NCI-H187 treated with DMSO at 0.1 percent for 48 hours (cell line): ENCODE measurements around the gene SMTN.

ENCODE experiments used
- DNase-seq: peaks from one replicate; lab custom pipeline; 2025; lab: John Stamatoyannopoulos, UW

Gene SMTN

DNA sequence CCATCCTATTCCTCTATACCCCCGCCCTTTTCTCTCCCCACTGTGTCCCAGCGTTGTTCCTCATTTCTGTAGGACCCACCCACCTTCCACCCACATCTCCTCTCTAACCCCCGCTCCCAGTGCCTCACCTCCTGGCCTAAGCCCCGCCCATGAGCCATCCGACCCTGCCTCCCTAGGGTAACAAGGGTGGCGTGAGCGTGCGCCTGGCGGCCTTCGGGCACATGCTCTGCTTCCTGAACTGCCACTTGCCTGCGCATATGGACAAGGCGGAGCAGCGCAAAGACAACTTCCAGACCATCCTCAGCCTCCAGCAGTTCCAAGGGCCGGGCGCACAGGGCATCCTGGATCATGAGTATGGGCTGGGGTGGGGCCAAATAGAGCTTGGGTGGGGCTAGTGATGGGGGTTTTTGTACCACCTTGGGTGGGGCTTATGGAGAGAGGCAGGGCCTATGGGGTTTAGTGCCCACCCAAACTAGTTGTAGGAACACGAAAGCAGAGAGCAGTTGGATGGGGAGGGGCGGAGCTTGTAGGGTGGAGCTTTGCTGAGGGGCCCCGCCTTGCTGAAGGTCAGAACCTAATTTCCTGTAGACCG is 46.2 kb downstream of the SMTN start:
- DNase-seq: no peak

DNA sequence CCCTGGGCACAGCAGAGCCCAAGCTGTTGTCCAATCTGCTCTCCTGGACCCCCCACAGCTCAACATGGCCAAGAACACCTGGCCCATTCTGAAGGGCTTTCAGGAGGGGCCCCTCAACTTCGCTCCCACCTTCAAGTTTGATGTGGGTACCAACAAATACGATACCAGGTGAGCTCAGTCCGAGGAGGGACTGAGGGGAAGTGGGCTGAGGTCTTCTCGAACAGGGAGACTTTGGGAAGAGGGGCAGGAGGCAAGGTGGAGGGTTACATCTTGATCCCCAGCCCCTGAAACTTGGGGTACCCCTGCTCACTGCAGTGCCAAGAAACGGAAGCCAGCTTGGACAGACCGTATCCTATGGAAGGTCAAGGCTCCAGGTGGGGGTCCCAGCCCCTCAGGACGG is 47.0 kb downstream of the SMTN start:
- no peak for DNase-seq

DNA sequence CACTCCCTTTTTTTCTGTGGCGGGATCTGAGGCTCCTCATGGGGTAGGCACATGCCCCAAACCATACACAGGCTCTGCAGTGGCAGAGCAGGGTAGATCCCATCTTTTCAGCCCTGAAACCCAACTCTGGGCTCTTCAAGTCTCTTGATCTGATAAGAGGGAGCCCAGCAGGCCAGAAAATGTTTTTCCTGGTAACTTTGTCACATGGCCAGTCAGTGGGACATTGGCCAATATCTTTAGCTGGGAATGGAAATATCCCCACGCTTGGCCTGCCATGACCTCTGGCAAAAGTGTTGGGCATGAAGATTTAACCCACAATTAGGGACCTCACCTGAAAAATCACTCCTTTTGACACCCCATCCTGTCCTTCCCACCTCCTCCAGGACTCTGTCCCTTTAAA is 49.8 kb downstream of the SMTN start:
- no peak for DNase-seq

DNA sequence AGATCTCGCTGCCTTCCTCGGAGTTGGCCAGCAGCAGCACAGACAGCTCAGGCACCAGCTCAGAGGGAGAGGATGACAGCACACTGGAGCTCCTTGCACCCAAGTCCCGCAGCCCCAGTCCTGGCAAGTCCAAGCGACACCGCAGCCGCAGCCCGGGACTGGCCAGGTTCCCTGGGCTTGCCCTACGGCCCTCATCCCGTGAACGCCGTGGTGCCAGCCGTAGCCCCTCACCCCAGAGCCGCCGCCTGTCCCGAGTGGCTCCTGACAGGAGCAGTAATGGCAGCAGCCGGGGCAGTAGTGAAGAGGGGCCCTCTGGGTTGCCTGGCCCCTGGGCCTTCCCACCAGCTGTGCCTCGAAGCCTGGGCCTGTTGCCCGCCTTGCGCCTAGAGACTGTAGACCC is 52.8 kb downstream of the SMTN start:
- DNase-seq: no peak

DNA sequence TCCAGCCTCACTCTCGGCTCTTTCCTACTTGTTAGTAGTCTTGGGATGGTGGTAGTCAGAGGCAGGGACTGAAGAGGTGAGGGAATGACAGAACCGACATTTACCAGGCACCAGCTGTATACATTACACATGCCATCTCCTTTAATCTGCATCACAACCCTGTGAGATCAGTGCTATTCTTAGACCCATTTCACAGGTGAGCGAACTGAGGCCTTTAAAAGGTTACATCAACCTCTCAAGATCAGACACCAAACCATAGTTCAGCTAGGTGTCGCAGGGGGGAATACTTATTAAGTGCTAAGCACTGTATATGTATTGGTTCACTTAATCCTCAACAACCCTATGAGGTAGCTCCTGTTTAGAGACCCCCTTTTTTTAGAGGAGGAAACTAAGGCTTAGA is 53.6 kb downstream of the SMTN start:
- no peak for DNase-seq

DNA sequence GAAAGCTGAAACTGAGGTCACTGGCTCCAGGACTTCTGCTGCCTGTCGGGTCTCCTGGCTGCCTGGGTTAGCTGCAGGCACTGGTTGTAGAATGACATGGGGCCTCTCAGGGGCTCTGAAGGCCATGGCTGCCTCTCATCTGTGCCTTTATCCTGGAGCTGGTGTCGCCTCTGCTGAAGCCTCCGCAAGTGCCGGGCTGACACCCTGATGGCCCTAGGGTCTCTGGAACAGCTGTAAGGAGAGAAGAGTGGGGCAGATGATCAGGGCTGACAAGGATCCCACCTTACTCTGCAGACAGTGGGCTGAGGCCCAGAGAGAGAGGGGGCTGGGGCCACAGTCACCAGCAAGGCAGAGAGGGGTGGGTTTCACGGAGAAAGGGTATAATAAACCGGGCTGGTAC is 54.6 kb downstream of the SMTN start:
- DNase-seq: no peak

DNA sequence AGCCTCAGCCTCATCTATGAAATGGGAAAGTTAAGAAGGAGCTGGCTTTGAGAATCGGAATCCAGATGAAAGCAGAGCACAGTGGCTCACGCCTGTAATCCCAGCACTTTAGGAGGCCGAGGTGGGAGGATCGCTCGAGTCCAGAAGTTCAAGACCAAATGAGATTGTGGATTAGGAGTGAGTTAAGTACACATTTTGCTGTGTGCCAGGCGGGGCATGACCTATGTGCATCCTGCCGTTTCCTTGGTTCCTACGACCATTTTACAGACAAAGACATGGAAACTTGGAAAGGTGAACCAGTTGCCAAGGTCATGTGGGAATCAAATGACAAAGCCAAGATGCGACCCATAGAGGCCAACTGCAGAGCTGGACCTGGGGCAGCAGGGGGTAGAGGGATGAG is 55.0 kb downstream of the SMTN start:
- DNase-seq: no peak

DNA sequence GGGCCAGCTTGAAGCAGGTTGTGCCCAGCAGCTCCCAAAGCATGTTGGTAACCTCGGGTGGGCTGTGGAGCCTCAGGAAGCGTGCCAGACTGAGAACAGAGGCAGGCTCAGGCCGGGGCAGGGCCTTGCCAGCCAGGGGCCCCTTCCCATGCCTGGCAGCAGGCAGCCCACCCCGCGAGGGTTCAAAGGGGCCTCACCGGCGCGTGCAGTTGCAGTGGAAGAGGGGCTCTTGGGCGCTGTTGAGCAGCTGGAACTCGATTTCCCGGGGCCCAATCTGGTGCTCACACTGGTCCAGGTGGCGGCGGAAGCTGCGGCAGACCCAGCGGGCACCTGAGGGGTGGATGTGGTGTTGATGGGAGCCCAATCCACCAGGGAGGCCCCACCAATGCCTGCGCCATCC is 55.6 kb downstream of the SMTN start:
- DNase-seq: no peak

DNA sequence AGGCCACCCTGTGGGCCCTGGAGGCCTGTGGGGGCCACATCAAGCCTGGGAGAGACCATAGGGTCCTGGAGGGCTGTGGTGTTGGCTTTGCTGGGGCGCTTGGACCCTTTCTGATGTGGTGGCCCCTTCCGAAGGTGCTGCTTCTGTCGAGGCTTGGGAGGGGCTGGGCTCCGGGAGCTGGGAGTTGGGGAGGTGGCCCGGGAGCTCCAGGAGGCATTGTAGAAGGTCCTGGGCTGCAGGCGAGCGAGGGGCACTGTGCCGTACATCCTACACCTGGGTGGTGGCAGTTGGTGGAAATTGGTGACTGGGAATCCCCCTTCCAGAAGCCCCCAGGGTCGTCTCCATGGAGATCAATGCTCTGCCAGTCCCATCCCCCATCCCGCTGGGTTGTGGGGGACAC is 56.6 kb downstream of the SMTN start:
- DNase-seq: no peak

DNA sequence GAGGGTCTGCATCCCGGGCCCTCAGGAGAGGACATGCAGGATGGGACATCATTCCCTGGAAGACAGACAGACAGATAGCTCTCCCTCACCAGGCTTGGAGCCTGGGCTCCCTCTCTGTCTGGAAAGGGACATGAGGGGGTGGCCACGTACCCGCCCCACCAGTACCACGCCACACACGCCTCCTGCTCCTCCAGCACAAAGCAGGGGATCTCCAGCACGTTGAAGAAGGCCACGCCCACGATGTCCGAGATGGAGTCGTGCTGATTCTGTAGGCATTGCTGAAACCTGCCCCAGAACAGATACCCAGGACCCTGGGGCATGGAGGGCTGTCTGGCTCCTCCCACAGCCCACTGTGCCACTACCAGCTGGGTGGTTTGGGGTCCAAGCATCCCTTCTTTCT is 57.0 kb downstream of the SMTN start:
- no peak for DNase-seq

DNA sequence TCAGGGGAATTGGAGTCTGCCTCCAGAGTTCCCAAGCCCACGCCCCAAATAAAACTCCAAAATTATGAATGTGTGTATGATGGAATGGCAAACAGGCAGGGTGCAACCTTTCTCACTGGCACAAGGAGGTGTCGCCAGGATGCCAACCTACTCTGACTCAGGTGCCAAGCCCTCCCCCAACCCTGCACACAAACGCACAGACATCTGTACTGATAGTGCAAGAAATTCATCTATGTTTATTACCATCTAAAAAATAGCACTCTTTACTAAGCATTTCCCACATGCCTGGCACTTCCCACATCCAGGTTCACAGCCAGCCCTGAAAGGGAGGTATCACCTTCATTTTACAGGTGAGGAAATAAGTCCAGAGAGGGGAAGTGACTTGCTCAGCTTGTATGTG is 57.9 kb downstream of the SMTN start:
- DNase-seq: no peak

DNA sequence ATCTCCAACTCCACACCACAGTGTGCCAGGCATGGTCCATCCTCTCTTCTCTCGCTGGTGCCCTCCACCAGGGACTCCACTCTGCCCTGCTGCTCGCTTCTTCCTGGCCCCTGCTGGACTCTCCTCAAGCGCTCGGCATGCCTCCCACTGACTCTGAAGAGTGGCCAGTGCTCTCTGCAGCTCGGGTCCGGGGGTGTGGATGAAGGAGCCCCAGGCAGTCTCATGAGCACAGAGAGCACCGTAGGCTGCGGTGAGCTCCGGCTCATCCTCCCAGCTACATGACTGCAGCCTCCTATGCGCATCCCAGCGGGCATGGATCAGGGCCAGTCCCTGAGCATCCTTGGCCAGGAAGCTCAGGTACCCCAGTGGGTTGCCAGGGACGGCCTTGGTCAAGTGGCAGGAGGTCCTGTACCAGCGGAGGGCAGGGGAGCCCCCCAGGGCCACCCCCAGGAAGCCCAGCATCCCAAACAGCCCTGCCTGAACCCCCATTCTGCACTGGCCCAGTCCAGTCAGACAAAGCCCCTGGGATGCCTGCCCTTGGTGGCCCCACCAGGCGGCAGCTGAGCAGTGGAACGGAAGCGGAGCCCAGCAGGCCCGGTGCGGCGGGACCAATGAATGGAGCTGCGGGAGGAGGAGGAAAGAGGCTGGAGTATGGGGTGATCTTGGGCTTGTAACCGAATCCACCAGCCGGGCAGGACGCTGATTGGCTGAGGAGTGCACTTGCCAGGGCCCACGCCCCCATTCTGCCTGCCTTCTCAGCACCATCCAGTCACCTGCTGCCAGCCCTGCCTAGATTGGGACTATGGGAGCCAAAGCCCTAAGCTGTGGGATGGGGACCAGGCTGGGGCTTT is 59.0 kb downstream of the SMTN start, which contains the start of gene PLA2G3:
TSS of gene PLA2G3 (minus strand) at position 643 of the 851 bp plus-strand sequence. CDS start at position 489, 154 bp downstream.
- peak; percentile 4 for DNase-seq

DNA sequence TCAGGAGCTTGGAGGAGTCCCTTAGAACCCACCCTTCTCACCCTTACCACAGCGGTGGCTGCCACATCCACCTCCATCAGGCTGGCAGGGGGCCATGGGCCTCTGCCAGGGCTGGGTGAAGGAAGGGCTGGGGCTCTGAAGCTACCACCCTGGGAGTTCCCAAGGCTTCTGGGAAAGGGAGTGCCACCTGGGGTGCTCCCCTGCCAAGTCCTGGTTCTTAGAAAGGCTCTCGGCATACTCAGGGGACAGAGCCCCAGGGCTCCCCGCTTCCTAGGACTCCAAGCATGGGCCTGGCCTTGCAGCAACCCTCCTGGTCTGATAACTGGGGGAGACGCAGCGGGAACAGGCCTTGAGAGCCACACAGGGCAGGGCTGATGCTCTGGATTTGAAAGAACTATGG is 59.6 kb downstream of the SMTN start:
- no peak for DNase-seq

DNA sequence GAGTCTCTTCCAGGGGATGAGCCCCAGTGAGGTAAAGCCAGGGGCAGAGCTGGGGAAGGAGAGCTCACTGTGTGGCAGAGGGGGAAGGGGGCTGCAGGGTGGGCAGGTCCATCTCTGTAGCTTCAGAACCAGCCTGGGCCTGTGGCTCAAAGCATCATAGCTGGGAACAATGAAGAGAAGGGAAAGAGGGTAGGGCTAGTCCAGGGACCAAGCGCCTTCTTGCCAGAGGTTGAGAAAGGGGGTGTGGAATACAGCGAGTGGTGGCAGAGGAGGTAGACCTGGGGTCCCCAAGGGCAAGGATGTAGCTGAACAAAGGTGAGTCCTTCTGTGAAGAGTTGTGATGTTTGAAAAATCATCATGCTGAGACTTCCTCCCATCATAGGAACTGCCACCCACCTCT is 60.4 kb downstream of the SMTN start:
- DNase-seq: no peak

DNA sequence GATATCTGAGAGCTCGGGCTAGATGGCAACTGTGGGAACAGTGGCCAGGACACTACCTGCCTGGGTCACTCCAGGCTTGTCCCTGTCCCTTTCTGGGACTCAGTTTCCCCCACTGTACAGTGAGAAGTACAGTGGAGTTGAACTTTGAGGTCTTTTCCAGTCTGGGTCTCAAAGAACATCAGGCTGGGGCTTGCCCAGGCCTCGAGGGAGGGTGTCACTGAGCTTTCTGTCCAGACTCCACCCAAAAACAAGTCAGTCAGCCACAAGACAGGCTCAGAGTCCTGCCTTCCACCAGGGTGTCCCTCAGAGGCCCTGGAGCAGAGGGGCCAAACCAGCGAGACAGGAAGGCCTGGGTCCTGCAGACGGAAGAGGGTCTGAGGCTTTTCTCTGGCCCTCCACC is 61.2 kb downstream of the SMTN start:
- no peak for DNase-seq

DNA sequence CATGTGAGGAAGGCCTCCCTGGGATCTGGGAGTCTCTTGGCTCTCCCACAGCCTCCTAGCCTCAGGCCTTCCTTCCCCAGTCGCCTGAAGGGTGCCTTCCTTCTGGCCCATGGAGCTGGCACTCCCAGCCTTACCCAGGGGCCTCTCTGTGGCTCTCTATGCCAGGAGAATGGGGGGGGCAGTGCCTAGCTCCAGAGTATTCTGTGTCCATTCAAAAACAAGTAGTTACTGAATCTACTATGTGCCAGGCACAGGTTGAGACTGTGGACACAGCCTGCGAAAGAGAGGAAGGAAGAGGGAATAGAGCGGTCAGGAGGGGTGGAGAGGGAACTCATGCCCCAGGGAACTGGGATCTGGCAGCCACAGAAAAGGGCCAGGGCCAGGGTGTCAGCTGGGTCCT is 61.9 kb downstream of the SMTN start:
- no peak for DNase-seq

DNA sequence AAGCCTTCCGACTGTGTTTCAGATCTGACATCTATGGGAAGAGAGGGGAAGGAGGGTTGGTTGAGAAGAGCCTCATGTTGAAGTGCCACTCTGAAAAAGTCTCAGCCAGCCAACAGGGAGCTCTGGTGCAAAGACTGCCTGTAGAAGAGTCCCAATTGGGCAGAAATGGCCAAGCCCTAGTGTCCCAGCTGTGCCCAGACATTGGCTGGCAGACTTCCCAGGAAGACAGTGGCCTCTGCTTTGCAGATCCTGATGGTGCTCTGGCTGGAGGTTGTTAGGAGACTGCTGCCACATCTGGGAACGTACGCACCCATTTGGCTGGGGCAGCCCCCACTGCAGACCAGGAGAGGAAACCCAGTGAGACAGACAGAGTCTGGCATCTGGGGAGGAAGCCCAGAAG is 62.4 kb downstream of the SMTN start:
- DNase-seq: no peak

DNA sequence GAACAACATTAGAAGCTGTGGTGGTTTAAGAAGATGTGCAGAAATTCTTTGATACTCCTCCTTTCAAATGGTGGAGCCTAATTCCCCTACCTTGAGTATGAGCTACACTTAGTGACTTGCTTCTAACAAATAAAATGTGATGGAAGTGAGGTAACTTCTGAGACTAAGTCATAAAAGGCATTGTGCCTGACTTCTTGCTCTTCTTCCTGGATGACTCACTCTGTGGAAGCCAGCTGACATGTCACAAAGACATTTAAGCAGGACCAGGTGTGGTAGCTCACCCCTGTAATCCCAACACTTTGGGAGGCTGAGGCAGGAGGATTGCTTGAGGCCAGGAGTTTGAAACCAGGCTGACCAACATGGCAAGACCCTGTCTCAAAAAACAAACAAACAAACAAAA is 63.1 kb downstream of the SMTN start:
- no peak for DNase-seq

DNA sequence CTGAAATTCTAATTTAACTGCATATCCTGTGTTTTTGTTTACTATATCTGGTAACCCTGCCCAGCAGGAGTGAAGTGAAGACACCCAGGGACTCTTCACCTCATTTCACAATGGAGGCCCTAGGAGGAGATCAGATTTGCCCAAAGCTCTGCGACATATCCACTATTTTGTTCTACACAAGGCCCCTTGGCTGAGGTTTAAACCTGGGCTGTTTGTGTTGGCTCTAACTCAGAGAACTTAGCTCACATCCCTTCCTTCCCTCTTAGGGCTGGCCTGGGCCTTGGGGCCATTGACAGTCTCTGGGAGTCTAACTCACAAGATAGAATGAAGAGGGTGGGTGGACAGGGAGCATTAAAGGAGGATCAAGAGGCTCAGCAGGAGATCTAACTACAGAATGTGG is 67.4 kb downstream of the SMTN start:
- no peak for DNase-seq

DNA sequence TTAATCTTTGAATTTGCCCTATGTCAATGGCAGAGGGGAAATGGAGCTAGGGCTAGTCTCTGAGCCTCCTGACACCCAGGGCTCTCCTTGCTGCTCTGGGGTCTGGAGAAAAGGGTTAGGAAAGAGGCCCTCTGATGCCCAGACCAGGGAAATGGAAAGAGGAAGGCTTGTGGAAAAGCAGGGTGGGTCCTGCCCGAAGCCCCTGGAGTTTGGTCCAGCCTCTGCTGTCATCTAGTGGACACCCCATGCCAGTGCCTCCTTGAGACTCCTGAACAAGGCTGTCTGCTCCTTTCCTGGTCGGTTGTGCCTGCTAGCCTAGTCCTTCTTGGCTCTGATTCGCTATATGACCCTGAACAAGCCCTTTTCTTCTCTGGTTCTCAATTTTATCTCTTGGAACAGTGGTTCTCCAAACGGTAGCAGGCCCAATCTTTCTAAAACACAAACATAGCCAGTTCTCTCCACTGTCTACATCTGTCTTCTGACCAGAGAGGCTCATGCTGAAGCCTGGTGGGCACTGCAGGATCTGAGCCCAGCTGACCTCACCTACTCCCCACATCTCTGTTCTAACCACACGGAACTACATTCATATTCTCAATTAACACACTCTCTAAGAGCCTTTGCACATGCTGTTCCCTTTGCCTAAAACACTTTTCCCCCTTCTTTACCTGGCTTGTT is 68.0 kb downstream of the SMTN start:
- no peak for DNase-seq

DNA sequence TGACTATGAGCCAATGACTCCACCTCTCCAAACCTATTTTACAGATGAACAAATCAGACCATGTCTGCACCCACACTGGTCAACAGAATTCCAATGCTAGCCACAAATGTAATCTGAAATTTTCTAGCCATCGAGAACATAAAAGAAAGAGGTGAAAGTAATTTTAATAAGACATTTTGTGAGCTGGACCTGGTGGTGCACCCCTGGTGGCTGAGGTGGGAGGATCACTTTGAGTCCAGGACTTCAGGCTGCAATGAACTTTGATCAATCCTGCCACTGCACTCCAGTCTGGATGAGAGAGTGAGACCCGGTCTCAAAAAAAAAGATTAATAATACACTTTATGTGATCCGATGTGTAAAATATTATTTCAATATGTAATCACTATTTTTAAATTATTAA is 69.5 kb downstream of the SMTN start:
- no peak for DNase-seq

DNA sequence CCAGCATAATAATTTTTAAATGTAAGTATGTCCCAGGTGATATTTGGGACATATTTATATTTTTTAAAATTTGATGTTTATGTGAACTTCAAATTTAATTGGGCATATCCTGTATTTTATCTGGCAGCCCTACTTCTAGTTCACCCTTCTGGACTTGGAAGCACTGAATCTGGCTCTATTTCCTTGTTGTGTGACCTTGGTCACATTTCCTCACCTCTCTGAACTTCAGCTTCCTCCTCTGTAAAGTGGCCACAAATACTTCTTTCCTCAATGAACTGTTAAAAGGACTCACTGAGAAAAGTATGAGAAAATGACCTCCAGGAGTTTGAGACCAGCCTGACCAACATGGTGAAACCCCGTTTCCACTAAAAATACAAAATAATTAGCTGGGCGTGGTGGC is 70.8 kb downstream of the SMTN start:
- DNase-seq: no peak

DNA sequence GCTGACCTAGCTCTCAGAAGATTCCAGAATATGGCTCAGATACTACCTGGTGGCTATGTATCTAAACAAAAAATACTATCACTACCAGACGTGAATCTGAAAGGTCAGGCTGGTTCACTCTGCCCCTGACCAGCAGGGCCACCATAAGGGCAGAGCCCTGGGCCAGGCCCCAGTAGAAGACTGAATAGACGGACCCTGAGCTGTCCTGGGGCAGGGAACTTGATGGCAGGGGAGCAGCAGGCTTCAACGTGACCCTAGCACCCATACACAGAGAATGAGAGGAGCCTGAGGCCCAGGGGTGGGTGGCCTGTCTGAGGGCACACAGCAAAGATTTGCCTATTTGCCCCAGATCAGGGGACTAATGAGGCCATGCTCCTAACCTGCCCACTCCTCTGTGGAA is 72.2 kb downstream of the SMTN start:
- DNase-seq: no peak
